K562 (cell line): ENCODE data around the gene RPLP2. TPM values are rescaled to one million over a fixed set of nuclear protein-coding genes. Genes with fewer than 3 reads are reported as not detected.
A peak's percentile ranks its signal among the peaks of the same experiment; 100 is the strongest.

Source experiments
- CCNT2 ChIP-seq: IDR thresholded peaks from 2 replicates; pipeline ENCODE4 v1.6.1; 2011; ENCODE audit warnings: borderline replicate concordance, low read depth, mild to moderate bottlenecking, moderate library complexity, mixed read lengths, low read length; ENCODE audit not compliant: insufficient read length; ENCODE audit errors: extremely low read depth
- CREB1 ChIP-seq, 2 experiments: sonication (generic) in 1 of 2; formaldehyde crosslinking in 1 of 2; IDR thresholded peaks; 2 replicates each; pipeline versions ENCODE4 v1.6.1 to v1.8.0; 2012 to 2022; ENCODE audit warnings: inconsistent platforms in 1 of 2, mild to moderate bottlenecking in 1 of 2, missing genetic modification reagents in 1 of 2, moderate library complexity in 1 of 2
- E2F6 ChIP-seq, 2 experiments: IDR thresholded peaks; 2 replicates each; pipeline ENCODE4 v1.6.1; 2011; ENCODE audit warnings: borderline replicate concordance in 1 of 2, control low read depth in 1 of 2, low read depth in 1 of 2, low read length in 1 of 2, mild to moderate bottlenecking in 1 of 2, mixed read lengths in 1 of 2, moderate library complexity in 1 of 2; ENCODE audit not compliant: insufficient read depth in 1 of 2, insufficient read length in 1 of 2, poor library complexity in 1 of 2, severe bottlenecking in 1 of 2; ENCODE audit errors: extremely low read depth in 1 of 2
- MCM3 ChIP-seq: fragments of 450-650 bp; IDR thresholded peaks from 2 replicates; pipeline ENCODE4 v1.6.1; 2016
- MEF2D ChIP-seq: conservative IDR thresholded peaks from 2 replicates; pipeline ENCODE4 v1.6.1; 2016; ENCODE audit warnings: low read depth, missing genetic modification characterization, missing compliant biosample characterization
- MNT ChIP-seq, 2 experiments: fragments of 450-650 bp; conservative IDR thresholded peaks; 2 replicates each; pipeline ENCODE4 v1.6.1; 2017; ENCODE audit warnings: mild to moderate bottlenecking in 2 of 2, moderate library complexity in 2 of 2
- NCOA1 ChIP-seq: fragments of 450-650 bp; IDR thresholded peaks from 2 replicates; pipeline ENCODE4 v1.6.1; 2016; ENCODE audit warnings: low read depth
- NEUROD1 ChIP-seq: fragments of 150-350 bp; IDR thresholded peaks from 2 replicates; pipeline ENCODE4 v1.6.1; 2014; ENCODE audit warnings: borderline replicate concordance, low read length, low read depth; ENCODE audit not compliant: partially characterized antibody
- PREB ChIP-seq: sonication (generic); formaldehyde crosslinking; IDR thresholded peaks from 2 replicates; pipeline ENCODE4 v1.8.1; 2023; ENCODE audit warnings: mild to moderate bottlenecking, missing genetic modification reagents
- RERE ChIP-seq: sonication (generic); formaldehyde crosslinking; IDR thresholded peaks from 2 replicates; pipeline ENCODE4 v1.8.0; 2023; ENCODE audit warnings: missing genetic modification reagents, mild to moderate bottlenecking, borderline replicate concordance
- UBTF ChIP-seq, 2 experiments: IDR thresholded peaks; 2 replicates each; pipeline ENCODE4 v1.6.1; 2012; ENCODE audit warnings: improper control_type of control experiment in 2 of 2, low read depth in 2 of 2, low read length in 2 of 2, borderline replicate concordance in 1 of 2
- ZBTB7A ChIP-seq: IDR thresholded peaks from 2 replicates; pipeline ENCODE4 v1.6.1; 2011; ENCODE audit warnings: low read depth, mild to moderate bottlenecking, low read length, moderate library complexity, borderline replicate concordance; ENCODE audit not compliant: control insufficient read depth
- ZNF41 ChIP-seq: fragments of 250-450 bp; sonication (Bioruptor Pico); conservative IDR thresholded peaks from 2 replicates; pipeline ENCODE4 v1.4.0; 2020; ENCODE audit warnings: mild to moderate bottlenecking
- ZNF561 ChIP-seq: fragments of 450-650 bp; formaldehyde crosslinking; conservative IDR thresholded peaks from 2 replicates; pipeline ENCODE4 v1.4.0; 2020; ENCODE audit warnings: mild to moderate bottlenecking, moderate library complexity
- polyA plus RNA-seq, 8 experiments: library from polyadenylated mRNA; depleted of rRNA in 4 of 8; stranded (reverse) in 5 of 8; unstranded in 3 of 8; fragments of >200 nt; fragmentation: Nextera tagmentation in 2 of 8; fragmentation: Illumina TruSeq in 1 of 8; extraction: Ambion mirVana in 2 of 8; extraction: Trizol in 1 of 8; gene quantifications; 2 replicates each; pipeline versions ENCODE4 v1.2.1 to v1.2.3, GENCODE V29; 2011 to 2014; ENCODE audit warnings: inconsistent platforms in 1 of 8, missing spikeins in 1 of 8
- total RNA-seq, 7 experiments: library from RNA; depleted of rRNA in 6 of 7; stranded (reverse); fragments of >200 nt in 6 of 7; fragmentation: Illumina TruSeq in 2 of 7; extraction: Trizol in 2 of 7; gene quantifications; 2 replicates each; pipeline versions ENCODE4 v1.2.1 to v1.2.3, GENCODE V29; 2011 to 2021; ENCODE audit warnings: low replicate concordance in 1 of 7

Gene RPLP2
- total and polyA plus RNA-seq, 9 of the 15 experiments (the other 6 are each of a cell fraction or from before 2014, with no cell fraction given) = 528 to 3,807 (median 1,633) TPM

- no peak for TF ChIP-seq RERE (CRISPR knock-in tag)
- TF ChIP-seq ZBTB7A = peak; percentile 68; the same call in 1 of the 2 replicates
- TF ChIP-seq MEF2D (tag) = no peak
- no peak for TF ChIP-seq NCOA1
- TF ChIP-seq CREB1 (IDR thresholded peaks at IDR 0.05) = no peak
- TF ChIP-seq CREB1 (CRISPR knock-in tag; IDR thresholded peaks at IDR 0.05) = no peak
- TF ChIP-seq E2F6 (IDR thresholded peaks at IDR 0.05; ENCODE audit: borderline replicate concordance in 1 of 2, extremely low read depth in 1 of 2, insufficient read depth in 1 of 2, insufficient read length in 1 of 2, low read depth in 1 of 2, low read length in 1 of 2, poor library complexity in 1 of 2, severe bottlenecking in 1 of 2) = peak in 1 of 2 experiments; percentile 69
- peak in 1 of 2 experiments; percentile 31; a peak in 1 of 4 replicates for TF ChIP-seq MNT (conservative IDR thresholded peaks at IDR 0.05)
- TF ChIP-seq PREB (CRISPR knock-in tag) = no peak
- no peak for TF ChIP-seq UBTF (IDR thresholded peaks at IDR 0.05; ENCODE audit: borderline replicate concordance in 1 of 2, low read depth in 2 of 2, low read length in 2 of 2)
- TF ChIP-seq CCNT2 = no peak
- TF ChIP-seq NEUROD1 = no peak
- TF ChIP-seq MCM3 = no peak
- no peak for TF ChIP-seq ZNF41 (CRISPR knock-in tag)
- no peak for TF ChIP-seq ZNF561
These were observed 22.9 kb downstream of the RPLP2 start, which contains the start of gene CD151 (continued) for GRCh38 chr11:832529-833113.
